Measurements from ENCODE around the gene RBM38. TPM values are rescaled to one million over a fixed set of nuclear protein-coding genes. Genes with fewer than 3 reads are reported as not detected.

RBM38 gene
- total and polyA plus RNA-seq, 8 donors = 16.8 to 29.5 (median 19.9) TPM

- TF ChIP-seq CTCF (IDR thresholded peaks at IDR 0.05) = no peak
- no peaks in the 10 kb centered on the region for H3K36me3 ChIP-seq
- H3K27ac ChIP-seq = no peak overlapping the region
- no peak overlapping the region for H3K4me3 ChIP-seq
- ATAC-seq (peak; percentile 62), DNase-seq (no peak)
- no peaks in the 10 kb centered on the region for H3K9me3 ChIP-seq
- intact Hi-C loops (cut with DNase I) = no loop called here
- H3K27me3 ChIP-seq = no peaks in the 10 kb centered on the region
- H3K4me1 ChIP-seq = peaks cover 0 to 34% of the 10 kb centered on the region in 2 donors
Measured at GRCh38 chr20:57458400-57459160, 67.4 kb downstream of the RBM38 start.

Other genes with a start within 250 kb of the RBM38 start
- 1 to 10 TPM in 1 of 2 donors, under 1 TPM in 1; 0.67 to 2.5 TPM for gene BMP7, start 124.8 kb upstream of the RBM38 start, total RNA-seq
- gene BMP7, start 124.8 kb upstream of the RBM38 start, polyA plus RNA-seq (ENCODE audit: insufficient read length in 6 of 6) = 10 to 100 TPM; 13.3 to 22.4 (median 16.9) TPM
- not detected for gene SPO11, start 61.6 kb upstream of the RBM38 start, total RNA-seq
- not detected for gene SPO11, start 61.6 kb upstream of the RBM38 start, polyA plus RNA-seq (ENCODE audit: insufficient read length in 6 of 6)
- 10 to 100 TPM; 16.4 to 18.1 TPM for gene RAE1, start 40.1 kb upstream of the RBM38 start, total RNA-seq
- gene RAE1, start 40.1 kb upstream of the RBM38 start, polyA plus RNA-seq (ENCODE audit: insufficient read length in 6 of 6) = 10 to 100 TPM; 45.8 to 55.5 (median 51.0) TPM
- gene CTCFL, start 133.7 kb downstream of the RBM38 start, total RNA-seq = not detected
- gene CTCFL, start 133.7 kb downstream of the RBM38 start, polyA plus RNA-seq (ENCODE audit: insufficient read length in 6 of 6) = under 1 TPM; 0.39 to 0.67 (median 0.50) TPM
- gene PCK1, start 169.7 kb downstream of the RBM38 start, total RNA-seq = not detected
- gene PCK1, start 169.7 kb downstream of the RBM38 start, polyA plus RNA-seq (ENCODE audit: insufficient read length in 6 of 6) = under 1 TPM; 0.08 to 0.41 (median 0.29) TPM
- gene ZBP1, start 229.0 kb downstream of the RBM38 start, total RNA-seq = 1 to 10 TPM; 1.0 to 5.3 TPM
- gene ZBP1, start 229.0 kb downstream of the RBM38 start, polyA plus RNA-seq (ENCODE audit: insufficient read length in 6 of 6) = under 1 TPM in 4 of 6 donors, not detected in 2; 0.11 to 0.57 (median 0.18) TPM

Measured in left lung (tissue), 10 donors.